GM23338 (cell line): Measurements from ENCODE around the gene WDR53. TPM values are rescaled to one million over a fixed set of nuclear protein-coding genes. Genes with fewer than 3 reads are reported as not detected.

Experiments used
- ATAC-seq: fragments of 200-7000 bp; cut with Tn5 transposase; 3 replicates; pipeline ENCODE4 v1.9.1; 2020
- DNase-seq: peaks from one replicate; pipeline ENCODE4 v3.0.0-alpha.2; 2015; ENCODE audit warnings: low spot score
- H2AFZ ChIP-seq: fragments of 200-600 bp; sonication (generic); 2 replicates; pipeline ENCODE4 v1.8.0; 2016; ENCODE audit warnings: antibody characterized with exemption, mild to moderate bottlenecking, moderate library complexity
- H3F3A ChIP-seq: fragments of 200-600 bp; sonication (generic); replicated peaks from 2 replicates; pipeline ENCODE4 v1.8.0; 2017; ENCODE audit warnings: antibody characterized with exemption, mixed run types, low read depth
- H3K27ac ChIP-seq: fragments of 200-600 bp; sonication (generic); 2 replicates; pipeline ENCODE4 v1.6.1; 2016; ENCODE audit warnings: low read depth
- H3K27me3 ChIP-seq: fragments of 200-600 bp; sonication (generic); 2 replicates; pipeline ENCODE4 v1.8.0; 2016; ENCODE audit warnings: mild to moderate bottlenecking, mixed run types, moderate library complexity; ENCODE audit not compliant: insufficient read depth
- H3K36me3 ChIP-seq: fragments of 200-600 bp; sonication (generic); 2 replicates; pipeline ENCODE4 v1.8.0; 2016; ENCODE audit warnings: mild to moderate bottlenecking; ENCODE audit not compliant: insufficient read depth
- H3K4me1 ChIP-seq: fragments of 200-600 bp; sonication (generic); 2 replicates; pipeline ENCODE4 v1.8.0; 2016; ENCODE audit warnings: mild to moderate bottlenecking, moderate library complexity; ENCODE audit not compliant: insufficient read depth
- H3K4me2 ChIP-seq: fragments of 200-600 bp; sonication (generic); 2 replicates; pipeline ENCODE4 v1.7.1; 2017; ENCODE audit warnings: mixed run types
- H3K4me3 ChIP-seq: fragments of 200-600 bp; sonication (generic); 2 replicates; pipeline ENCODE4 v1.6.1; 2016; ENCODE audit warnings: mixed run types
- H3K79me2 ChIP-seq: fragments of 200-600 bp; sonication (generic); replicated peaks from 2 replicates; pipeline ENCODE4 v1.8.0; 2017; ENCODE audit warnings: mild to moderate bottlenecking; ENCODE audit not compliant: insufficient read depth
- H3K9me2 ChIP-seq: fragments of 200-600 bp; sonication (generic); 2 replicates; pipeline ENCODE4 v1.8.0; 2017; ENCODE audit not compliant: insufficient read depth
- H4K20me1 ChIP-seq: fragments of 200-600 bp; sonication (generic); replicated peaks from 2 replicates; pipeline ENCODE4 v1.8.0; 2017; ENCODE audit warnings: mild to moderate bottlenecking; ENCODE audit not compliant: insufficient read depth
- H3K27ac Mint-ChIP-seq: 2 replicates; pipeline ENCODE4 v1.8.0; 2020; ENCODE audit warnings: inconsistent platforms, mild to moderate bottlenecking, moderate library complexity, mixed read lengths
- H3K27me3 Mint-ChIP-seq: 3 replicates; pipeline ENCODE4 v1.8.0; 2022; ENCODE audit warnings: low read depth, mild to moderate bottlenecking, moderate library complexity, mixed read lengths, inconsistent platforms; ENCODE audit not compliant: insufficient read depth, poor library complexity
- H3K36me3 Mint-ChIP-seq: 3 replicates; pipeline ENCODE4 v1.8.0; 2021; ENCODE audit warnings: low read depth, mild to moderate bottlenecking, inconsistent platforms, moderate library complexity, mixed read lengths
- H3K4me1 Mint-ChIP-seq: 3 replicates; pipeline ENCODE4 v1.8.0; 2020; ENCODE audit warnings: mild to moderate bottlenecking, inconsistent platforms, mixed read lengths
- H3K4me3 Mint-ChIP-seq: 3 replicates; pipeline ENCODE4 v1.8.0; 2021; ENCODE audit warnings: moderate library complexity, mild to moderate bottlenecking, inconsistent platforms, mixed read lengths
- H3K9me3 Mint-ChIP-seq: 3 replicates; pipeline ENCODE4 v1.8.0; 2020; ENCODE audit warnings: moderate library complexity, mild to moderate bottlenecking, inconsistent platforms, mixed read lengths
- CREB1 ChIP-seq: fragments of 250-450 bp; sonication (Bioruptor Pico); IDR thresholded peaks from 2 replicates; pipeline ENCODE4 v1.5.0; 2020; ENCODE audit warnings: low read depth, mild to moderate bottlenecking, moderate library complexity
- EZH2 ChIP-seq: fragments of 200-600 bp; sonication (generic); IDR thresholded peaks from one replicate; pipeline ENCODE4 v1.8.0; 2017; ENCODE audit warnings: antibody characterized with exemption, mild to moderate bottlenecking, low read depth; ENCODE audit not compliant: unreplicated experiment
- EZH2phosphoT487 ChIP-seq: fragments of 200-600 bp; sonication (generic); IDR thresholded peaks from one replicate; pipeline ENCODE4 v1.8.1; 2018; ENCODE audit warnings: antibody characterized with exemption; ENCODE audit not compliant: unreplicated experiment
- JUNB ChIP-seq: IDR thresholded peaks from one replicate; pipeline ENCODE4 v1.6.1; 2016; ENCODE audit warnings: antibody characterized with exemption; ENCODE audit not compliant: unreplicated experiment
- NANOG ChIP-seq: IDR thresholded peaks from 2 replicates; pipeline ENCODE4 v1.6.1; 2016; ENCODE audit warnings: antibody characterized with exemption, borderline replicate concordance
- POLR2AphosphoS5 ChIP-seq: IDR thresholded peaks from 2 replicates; pipeline ENCODE4 v1.6.1; 2016; ENCODE audit warnings: antibody characterized with exemption, low read depth
- STAT1 ChIP-seq: IDR thresholded peaks from one replicate; pipeline ENCODE4 v1.6.1; 2016; ENCODE audit warnings: antibody characterized with exemption; ENCODE audit not compliant: unreplicated experiment
- ZNF114 ChIP-seq: fragments of 250-450 bp; sonication (Bioruptor Pico); IDR thresholded peaks from 2 replicates; pipeline ENCODE4 v1.5.0; 2020; ENCODE audit warnings: mild to moderate bottlenecking, moderate library complexity
- ZNF331 ChIP-seq: fragments of 250-450 bp; sonication (Bioruptor Pico); IDR thresholded peaks from 2 replicates; pipeline ENCODE4 v1.5.0; 2020; ENCODE audit warnings: low read depth, mild to moderate bottlenecking, moderate library complexity
- polyA plus RNA-seq: library from polyadenylated mRNA; unstranded; fragments of >200 nt; fragmentation: Nextera tagmentation; extraction: Ambion mirVana; gene quantifications from 2 replicates; pipeline ENCODE4 v1.2.1, GENCODE V29; 2016
- total RNA-seq: library from RNA; depleted of rRNA; stranded (reverse); fragments of >200 nt; shearing (Covaris generic); gene quantifications from 2 replicates; pipeline ENCODE4 v1.2.3, GENCODE V29; 2014
- TF ChIP-seq, protein P1 (sequence below): IDR thresholded peaks from one replicate; pipeline ENCODE4 v1.6.1; 2018; ENCODE audit warnings: antibody characterized with exemption; ENCODE audit not compliant: unreplicated experiment
- TF ChIP-seq, protein P2 (sequence below), 2 experiments: fragments of 200-600 bp in 1 of 2; sonication (generic) in 1 of 2; conservative IDR thresholded peaks; 2 replicates each; pipeline versions ENCODE4 v1.5.1 to v1.6.1; 2016 to 2017; ENCODE audit warnings: antibody characterized with exemption in 2 of 2, low read depth in 2 of 2, mild to moderate bottlenecking in 2 of 2, moderate library complexity in 1 of 2
- TF ChIP-seq, protein P3 (sequence below): fragments of 250-450 bp; sonication (Bioruptor Pico); IDR thresholded peaks from 2 replicates; pipeline ENCODE4 v1.5.0; 2020; ENCODE audit warnings: mild to moderate bottlenecking, moderate library complexity
- TF ChIP-seq, protein P4 (sequence below): IDR thresholded peaks from 2 replicates; pipeline ENCODE4 v1.6.1; 2016; ENCODE audit warnings: antibody characterized with exemption

The WDR53 gene
- total and polyA plus RNA-seq, 2 experiments from 2014 or later = 6.8 to 29.7 TPM

DNA sequence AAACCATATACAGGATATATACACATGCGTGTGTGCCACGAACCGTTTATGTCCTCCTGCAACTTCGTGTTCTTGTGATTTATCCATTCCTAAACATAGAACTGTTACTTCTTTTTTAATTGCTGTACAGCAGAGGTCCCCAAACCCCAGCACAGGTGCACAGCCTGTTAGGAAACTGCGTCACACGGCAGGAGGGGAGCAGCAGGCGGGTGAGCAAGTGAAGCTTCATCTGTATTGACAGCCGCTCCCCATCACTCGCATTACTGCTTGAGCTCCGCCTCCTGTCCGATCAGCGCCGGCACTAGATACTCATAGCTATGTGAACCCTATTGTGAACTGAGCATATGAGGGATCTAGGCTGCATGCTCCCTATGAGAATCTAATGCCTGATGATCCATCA lies 36.2 kb upstream of the WDR53 start:
- H3K27ac ChIP-seq = no peak overlapping the region
- no peaks in the 10 kb centered on the region for H3F3A ChIP-seq
- TF ChIP-seq, protein P1, sequence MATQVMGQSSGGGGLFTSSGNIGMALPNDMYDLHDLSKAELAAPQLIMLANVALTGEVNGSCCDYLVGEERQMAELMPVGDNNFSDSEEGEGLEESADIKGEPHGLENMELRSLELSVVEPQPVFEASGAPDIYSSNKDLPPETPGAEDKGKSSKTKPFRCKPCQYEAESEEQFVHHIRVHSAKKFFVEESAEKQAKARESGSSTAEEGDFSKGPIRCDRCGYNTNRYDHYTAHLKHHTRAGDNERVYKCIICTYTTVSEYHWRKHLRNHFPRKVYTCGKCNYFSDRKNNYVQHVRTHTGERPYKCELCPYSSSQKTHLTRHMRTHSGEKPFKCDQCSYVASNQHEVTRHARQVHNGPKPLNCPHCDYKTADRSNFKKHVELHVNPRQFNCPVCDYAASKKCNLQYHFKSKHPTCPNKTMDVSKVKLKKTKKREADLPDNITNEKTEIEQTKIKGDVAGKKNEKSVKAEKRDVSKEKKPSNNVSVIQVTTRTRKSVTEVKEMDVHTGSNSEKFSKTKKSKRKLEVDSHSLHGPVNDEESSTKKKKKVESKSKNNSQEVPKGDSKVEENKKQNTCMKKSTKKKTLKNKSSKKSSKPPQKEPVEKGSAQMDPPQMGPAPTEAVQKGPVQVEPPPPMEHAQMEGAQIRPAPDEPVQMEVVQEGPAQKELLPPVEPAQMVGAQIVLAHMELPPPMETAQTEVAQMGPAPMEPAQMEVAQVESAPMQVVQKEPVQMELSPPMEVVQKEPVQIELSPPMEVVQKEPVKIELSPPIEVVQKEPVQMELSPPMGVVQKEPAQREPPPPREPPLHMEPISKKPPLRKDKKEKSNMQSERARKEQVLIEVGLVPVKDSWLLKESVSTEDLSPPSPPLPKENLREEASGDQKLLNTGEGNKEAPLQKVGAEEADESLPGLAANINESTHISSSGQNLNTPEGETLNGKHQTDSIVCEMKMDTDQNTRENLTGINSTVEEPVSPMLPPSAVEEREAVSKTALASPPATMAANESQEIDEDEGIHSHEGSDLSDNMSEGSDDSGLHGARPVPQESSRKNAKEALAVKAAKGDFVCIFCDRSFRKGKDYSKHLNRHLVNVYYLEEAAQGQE = no peak
- TF ChIP-seq STAT1 (no peak), CREB1 (CRISPR knock-in tag) (no peak), ZNF114 (CRISPR knock-in tag) (no peak), POLR2AphosphoS5 (no peak), EZH2phosphoT487 (no peak), ZNF331 (no peak), NANOG (no peak), JUNB (no peak), EZH2 (no peak)
- TF ChIP-seq, protein P2, sequence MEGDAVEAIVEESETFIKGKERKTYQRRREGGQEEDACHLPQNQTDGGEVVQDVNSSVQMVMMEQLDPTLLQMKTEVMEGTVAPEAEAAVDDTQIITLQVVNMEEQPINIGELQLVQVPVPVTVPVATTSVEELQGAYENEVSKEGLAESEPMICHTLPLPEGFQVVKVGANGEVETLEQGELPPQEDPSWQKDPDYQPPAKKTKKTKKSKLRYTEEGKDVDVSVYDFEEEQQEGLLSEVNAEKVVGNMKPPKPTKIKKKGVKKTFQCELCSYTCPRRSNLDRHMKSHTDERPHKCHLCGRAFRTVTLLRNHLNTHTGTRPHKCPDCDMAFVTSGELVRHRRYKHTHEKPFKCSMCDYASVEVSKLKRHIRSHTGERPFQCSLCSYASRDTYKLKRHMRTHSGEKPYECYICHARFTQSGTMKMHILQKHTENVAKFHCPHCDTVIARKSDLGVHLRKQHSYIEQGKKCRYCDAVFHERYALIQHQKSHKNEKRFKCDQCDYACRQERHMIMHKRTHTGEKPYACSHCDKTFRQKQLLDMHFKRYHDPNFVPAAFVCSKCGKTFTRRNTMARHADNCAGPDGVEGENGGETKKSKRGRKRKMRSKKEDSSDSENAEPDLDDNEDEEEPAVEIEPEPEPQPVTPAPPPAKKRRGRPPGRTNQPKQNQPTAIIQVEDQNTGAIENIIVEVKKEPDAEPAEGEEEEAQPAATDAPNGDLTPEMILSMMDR (conservative IDR thresholded peaks at IDR 0.05; ENCODE audit: low read depth in 2 of 2) = no peak
- TF ChIP-seq, protein P3, sequence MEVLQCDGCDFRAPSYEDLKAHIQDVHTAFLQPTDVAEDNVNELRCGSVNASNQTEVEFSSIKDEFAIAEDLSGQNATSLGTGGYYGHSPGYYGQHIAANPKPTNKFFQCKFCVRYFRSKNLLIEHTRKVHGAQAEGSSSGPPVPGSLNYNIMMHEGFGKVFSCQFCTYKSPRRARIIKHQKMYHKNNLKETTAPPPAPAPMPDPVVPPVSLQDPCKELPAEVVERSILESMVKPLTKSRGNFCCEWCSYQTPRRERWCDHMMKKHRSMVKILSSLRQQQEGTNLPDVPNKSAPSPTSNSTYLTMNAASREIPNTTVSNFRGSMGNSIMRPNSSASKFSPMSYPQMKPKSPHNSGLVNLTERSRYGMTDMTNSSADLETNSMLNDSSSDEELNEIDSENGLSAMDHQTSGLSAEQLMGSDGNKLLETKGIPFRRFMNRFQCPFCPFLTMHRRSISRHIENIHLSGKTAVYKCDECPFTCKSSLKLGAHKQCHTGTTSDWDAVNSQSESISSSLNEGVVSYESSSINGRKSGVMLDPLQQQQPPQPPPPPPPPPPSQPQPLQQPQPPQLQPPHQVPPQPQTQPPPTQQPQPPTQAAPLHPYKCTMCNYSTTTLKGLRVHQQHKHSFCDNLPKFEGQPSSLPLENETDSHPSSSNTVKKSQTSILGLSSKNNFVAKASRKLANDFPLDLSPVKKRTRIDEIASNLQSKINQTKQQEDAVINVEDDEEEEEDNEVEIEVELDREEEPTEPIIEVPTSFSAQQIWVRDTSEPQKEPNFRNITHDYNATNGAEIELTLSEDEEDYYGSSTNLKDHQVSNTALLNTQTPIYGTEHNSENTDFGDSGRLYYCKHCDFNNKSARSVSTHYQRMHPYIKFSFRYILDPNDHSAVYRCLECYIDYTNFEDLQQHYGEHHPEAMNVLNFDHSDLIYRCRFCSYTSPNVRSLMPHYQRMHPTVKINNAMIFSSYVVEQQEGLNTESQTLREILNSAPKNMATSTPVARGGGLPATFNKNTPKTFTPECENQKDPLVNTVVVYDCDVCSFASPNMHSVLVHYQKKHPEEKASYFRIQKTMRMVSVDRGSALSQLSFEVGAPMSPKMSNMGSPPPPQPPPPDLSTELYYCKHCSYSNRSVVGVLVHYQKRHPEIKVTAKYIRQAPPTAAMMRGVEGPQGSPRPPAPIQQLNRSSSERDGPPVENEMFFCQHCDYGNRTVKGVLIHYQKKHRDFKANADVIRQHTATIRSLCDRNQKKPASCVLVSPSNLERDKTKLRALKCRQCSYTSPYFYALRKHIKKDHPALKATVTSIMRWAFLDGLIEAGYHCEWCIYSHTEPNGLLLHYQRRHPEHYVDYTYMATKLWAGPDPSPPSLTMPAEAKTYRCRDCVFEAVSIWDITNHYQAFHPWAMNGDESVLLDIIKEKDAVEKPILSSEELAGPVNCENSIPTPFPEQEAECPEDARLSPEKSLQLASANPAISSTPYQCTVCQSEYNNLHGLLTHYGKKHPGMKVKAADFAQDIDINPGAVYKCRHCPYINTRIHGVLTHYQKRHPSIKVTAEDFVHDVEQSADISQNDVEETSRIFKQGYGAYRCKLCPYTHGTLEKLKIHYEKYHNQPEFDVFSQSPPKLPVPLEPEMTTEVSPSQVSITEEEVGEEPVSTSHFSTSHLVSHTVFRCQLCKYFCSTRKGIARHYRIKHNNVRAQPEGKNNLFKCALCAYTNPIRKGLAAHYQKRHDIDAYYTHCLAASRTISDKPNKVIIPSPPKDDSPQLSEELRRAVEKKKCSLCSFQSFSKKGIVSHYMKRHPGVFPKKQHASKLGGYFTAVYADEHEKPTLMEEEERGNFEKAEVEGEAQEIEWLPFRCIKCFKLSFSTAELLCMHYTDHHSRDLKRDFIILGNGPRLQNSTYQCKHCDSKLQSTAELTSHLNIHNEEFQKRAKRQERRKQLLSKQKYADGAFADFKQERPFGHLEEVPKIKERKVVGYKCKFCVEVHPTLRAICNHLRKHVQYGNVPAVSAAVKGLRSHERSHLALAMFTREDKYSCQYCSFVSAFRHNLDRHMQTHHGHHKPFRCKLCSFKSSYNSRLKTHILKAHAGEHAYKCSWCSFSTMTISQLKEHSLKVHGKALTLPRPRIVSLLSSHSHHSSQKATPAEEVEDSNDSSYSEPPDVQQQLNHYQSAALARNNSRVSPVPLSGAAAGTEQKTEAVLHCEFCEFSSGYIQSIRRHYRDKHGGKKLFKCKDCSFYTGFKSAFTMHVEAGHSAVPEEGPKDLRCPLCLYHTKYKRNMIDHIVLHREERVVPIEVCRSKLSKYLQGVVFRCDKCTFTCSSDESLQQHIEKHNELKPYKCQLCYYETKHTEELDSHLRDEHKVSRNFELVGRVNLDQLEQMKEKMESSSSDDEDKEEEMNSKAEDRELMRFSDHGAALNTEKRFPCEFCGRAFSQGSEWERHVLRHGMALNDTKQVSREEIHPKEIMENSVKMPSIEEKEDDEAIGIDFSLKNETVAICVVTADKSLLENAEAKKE (CRISPR knock-in tag) = no peak
- TF ChIP-seq, protein P4, sequence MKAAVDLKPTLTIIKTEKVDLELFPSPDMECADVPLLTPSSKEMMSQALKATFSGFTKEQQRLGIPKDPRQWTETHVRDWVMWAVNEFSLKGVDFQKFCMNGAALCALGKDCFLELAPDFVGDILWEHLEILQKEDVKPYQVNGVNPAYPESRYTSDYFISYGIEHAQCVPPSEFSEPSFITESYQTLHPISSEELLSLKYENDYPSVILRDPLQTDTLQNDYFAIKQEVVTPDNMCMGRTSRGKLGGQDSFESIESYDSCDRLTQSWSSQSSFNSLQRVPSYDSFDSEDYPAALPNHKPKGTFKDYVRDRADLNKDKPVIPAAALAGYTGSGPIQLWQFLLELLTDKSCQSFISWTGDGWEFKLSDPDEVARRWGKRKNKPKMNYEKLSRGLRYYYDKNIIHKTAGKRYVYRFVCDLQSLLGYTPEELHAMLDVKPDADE = no peak
- no peak overlapping the region for H2AFZ ChIP-seq
- H3K27me3 Mint-ChIP-seq = peaks cover 8% of the 10 kb centered on the region
- H3K4me1 ChIP-seq = peaks cover 1% of the 10 kb centered on the region; the same call in 1 of the 2 replicates
- H3K4me2 ChIP-seq = no peak overlapping the region
- no peaks in the 10 kb centered on the region for H3K79me2 ChIP-seq
- no peaks in the 10 kb centered on the region; the same call in 2 of the 3 replicates for H3K36me3 Mint-ChIP-seq
- no peak overlapping the region for H3K4me3 Mint-ChIP-seq
- H3K27ac Mint-ChIP-seq = no peak overlapping the region
- H3K4me1 Mint-ChIP-seq = peaks cover 2% of the 10 kb centered on the region; the same call in 2 of the 3 replicates
- no peaks in the 10 kb centered on the region for H3K36me3 ChIP-seq
- no peaks in the 10 kb centered on the region for H3K27me3 ChIP-seq
- no peaks in the 10 kb centered on the region for H4K20me1 ChIP-seq
- ATAC-seq (no peak), DNase-seq (no peak)
- H3K9me3 Mint-ChIP-seq = no peaks in the 10 kb centered on the region
- H3K9me2 ChIP-seq = no peaks in the 10 kb centered on the region
- H3K4me3 ChIP-seq = no peak overlapping the region
